Activated CD8-positive, alpha-beta memory T cell treated with anti-CD3 and anti-CD28 coated beads, Interleukin-2, amount 50 U/mL, for 24 hours (primary cell): ENCODE data around the gene ARV1.

ENCODE experiments used
- DNase-seq: peaks from one replicate; pipeline ENCODE4 v3.0.0-alpha.2; 2020; ENCODE audit errors: extremely low read depth

The ARV1 gene

DNA sequence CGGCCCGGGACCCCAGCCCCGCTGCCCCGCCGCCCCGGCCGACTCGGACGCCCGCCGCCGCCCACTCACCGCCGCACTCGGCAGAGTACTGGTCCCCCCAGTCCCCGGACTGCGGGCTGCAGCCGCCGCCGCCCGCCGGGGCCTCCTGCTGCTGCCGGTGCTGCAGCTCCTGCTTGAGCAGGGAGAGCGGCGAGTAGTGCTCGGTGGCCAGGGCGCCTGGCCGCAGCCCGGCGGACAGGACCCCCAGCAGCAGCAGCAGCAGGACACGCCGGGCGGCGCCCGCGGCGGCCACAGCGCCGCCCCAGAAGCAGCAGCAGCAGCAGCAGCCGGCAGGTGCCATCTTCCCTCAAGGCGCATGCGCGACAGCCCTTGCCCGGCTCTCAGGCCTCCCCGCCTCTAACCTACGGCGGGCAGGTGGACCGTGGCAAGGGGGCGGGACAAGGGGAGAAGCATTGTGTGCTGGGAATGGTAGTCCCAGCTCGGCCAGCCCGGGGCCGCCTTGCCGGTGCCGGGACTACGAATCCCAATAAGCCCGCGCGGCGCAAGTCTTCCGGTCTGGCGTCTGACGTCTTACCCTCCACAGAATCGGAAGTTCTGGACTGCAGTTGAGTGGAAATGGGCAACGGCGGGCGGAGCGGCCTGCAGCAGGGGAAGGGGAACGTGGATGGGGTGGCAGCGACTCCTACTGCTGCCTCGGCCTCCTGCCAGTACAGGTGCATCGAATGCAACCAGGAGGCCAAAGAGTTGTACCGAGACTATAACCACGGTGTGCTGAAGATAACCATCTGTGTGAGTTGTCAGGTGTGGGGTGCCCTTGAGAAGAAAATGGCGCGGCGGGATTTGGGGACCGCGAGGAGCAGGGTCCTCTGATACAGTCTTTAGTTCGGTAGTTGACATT, at the start of gene ARV1, which contains the start of gene TTC13:
Gene ARV1, plus strand, starts transcription at position 604 of the 898 bp plus-strand sequence. Its CDS starts 12 bp downstream, at position 616.
Gene TTC13, minus strand, starts transcription at position 371 of the 898 bp plus-strand sequence. Its CDS starts 31 bp downstream, at position 340.
- peak; percentile 93 for DNase-seq

DNA sequence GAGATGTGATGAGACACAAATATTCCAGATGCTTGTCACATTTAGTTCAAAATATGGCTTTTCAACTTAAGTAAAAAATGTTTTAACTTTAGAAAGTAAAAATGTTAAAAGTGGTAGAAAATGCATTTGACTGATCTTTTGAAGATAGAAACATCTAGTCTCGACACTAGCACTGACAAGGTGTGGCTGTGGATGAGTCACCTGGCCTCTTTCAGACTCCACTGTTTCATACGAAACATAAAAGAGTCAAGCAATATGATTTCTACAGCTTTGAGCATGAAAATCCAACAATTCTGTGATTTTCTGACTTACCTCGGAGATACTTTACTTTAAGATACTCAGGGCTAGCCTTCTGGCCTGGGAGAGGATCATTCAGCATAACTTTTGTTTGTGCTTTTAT, 47.9 kb upstream of the ARV1 start:
- DNase-seq, result no peak

DNA sequence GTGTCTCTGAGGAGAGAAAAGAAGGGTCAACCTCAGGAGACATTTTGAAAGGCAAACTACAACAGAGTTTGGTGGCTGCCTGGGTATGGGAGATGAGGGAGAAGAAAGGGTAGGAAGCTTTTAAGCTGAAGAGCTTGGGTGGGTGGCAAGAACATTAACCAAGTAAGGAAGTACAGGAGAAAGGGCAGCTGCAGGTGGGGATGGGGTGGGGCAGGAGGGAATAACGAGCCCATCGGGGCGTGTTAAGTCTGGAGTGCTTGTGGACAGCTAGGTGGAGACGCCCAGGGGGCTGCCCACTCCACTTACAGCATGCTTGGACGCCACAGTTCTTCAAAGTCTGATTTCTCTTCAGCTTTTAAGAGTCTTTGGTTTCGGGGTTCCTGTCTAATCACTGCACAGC, 43.0 kb upstream of the ARV1 start:
- no peak for DNase-seq

DNA sequence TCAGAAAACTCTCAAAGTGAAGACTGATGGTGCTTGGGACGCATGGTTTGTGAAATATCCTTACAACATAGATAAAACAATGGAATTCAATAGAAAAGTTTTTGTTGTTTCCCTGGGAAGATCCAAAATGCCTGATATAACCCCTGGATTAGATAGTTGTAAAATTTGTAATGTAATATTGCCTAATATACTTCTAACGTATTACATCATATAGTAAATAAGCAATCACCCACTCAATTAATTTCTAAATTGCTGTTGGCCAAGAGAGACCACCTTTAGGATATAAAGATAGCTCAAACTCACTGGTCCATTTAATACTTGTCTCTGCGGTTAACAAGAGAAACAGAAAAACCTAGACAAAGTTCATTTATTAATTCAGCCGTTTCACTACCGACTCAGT, 42.4 kb upstream of the ARV1 start:
- DNase-seq, result no peak

DNA sequence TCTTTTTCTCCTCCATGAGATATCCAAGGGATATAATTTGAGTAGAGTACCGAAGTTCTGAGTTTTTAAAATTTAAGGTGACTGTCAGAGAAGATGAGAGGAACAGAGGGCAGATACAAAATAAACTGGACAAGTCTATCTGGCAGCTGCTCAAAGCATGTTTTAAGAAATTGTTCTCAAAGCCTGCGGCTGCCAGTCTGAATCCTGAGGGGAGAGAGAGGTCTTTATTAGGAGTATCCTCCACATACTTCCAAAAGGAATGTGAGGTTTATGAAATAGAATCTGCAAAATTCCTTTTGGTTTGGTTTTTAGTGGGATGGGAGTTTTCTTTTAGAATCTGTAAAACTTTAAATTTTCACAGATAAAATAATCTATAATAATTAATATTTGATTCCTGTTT, 41.5 kb upstream of the ARV1 start:
- no peak for DNase-seq

- DNase-seq, result no peak
Observed at GRCh38 chr1:230938924-230939368, 39.9 kb upstream of the ARV1 start.

DNA sequence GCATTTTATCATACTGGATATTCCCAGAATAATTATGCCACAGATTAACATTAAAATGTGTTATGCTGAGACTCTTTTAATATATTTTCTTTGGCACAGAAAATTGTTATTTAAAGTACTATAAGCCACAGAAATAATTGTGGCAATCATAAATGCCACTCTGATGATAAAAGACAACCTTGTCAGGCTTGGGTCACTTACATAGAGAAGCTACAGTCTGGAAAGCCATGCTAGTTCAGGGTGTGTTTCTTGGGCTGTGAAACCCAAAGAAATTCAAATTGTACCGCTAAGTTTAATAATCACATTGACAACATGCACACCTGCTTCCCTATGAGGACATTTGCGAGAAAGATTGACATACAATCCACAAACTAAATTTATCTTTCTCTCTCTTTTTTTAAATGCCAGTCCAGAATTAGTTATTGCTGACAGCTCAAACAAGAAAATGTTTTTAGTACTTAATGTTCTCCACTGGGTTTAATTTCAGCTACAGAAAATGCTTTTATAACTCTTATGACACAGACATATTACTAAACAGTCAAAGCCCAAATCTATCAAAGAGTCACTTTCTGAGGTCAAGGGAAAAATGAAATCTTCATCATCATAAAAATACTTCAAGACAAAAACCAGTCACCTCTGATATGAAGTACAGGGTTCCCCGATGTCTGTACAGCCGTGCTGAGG, 38.9 kb upstream of the ARV1 start:
- DNase-seq, result no peak

DNA sequence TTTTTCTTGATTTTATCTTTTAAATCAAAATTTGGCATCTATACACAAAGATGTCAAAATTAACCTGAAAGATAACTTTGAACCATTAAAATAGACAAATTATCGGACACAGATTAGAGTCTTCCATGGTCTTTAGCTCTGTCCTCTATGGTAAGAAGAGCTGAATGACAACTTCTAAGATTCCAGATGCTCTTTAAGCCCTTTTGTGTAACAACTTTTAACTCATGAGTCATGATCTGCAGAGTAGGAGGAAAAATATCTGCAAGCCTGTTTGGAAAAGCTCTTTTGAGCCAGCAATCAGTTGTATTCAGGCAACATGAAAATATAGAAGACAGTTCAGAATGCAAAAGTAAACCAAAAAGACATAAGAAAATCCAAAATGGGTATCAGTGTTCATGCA, 38.0 kb upstream of the ARV1 start:
- no peak for DNase-seq

GRCh38 chr1:230943048-230943593, 35.8 kb upstream of the ARV1 start:
- no peak for DNase-seq

- no peak for DNase-seq
Observed at GRCh38 chr1:230948301-230948700, 30.6 kb upstream of the ARV1 start.

DNA sequence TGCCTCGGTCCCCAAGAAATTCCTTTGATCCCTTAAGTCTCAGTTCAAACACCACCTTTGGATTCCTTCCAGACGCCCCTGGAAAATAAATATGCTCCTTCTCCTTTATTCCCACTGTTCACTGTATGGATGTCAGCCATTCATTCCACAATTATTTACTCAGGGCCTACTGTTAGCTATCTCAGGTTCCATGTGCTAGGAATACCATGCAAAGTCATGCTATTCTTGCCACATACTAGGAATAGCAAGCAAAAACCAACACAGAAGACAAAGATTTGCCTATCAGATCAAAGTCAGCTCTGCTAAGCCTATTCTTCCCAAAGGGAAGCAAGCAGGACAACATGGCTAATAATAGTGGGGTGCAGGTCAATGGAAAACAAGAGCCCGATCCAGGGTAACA, 30.0 kb upstream of the ARV1 start:
- DNase-seq, result no peak

- DNase-seq, result no peak
Observed at GRCh38 chr1:230950404-230950803, 28.5 kb upstream of the ARV1 start.

DNA sequence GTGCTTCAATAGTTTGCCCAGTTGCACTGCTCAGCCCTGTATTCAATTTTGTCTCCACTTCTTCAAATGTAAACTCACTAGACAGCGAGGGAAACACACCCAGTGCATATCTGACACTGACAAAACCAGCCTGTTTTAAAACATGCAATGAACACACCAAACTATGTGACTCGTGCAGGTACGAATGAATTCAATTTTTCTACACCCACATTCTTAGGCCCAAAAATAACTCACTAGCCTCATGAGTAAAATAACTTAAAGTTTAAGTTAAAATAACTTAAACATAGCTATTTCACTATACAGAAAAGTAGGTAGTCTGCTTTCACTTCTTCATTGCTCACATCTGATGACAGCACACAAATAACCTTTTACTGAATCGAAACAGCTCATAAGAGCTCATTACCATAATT, 21.3 kb upstream of the ARV1 start:
- DNase-seq, result no peak

DNA sequence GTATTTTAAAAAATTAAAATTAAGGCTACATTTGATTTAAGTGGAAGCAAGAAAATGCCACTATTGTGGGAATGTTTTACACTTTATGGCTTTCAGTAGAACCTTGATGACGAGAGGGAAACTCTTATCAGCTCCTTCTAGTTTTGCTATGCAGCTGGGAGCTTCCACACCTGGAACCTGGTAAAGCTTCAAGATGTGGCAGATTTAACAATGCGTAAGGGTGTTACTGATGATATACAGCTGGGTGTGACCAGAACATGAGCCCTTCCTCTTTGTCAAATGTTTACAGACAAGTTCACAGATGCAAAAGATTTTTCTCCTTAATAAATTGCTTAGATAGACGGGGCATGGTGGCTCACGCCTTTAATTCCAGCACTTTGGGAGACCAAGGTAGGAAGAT, 20.5 kb upstream of the ARV1 start:
- DNase-seq, result no peak

GRCh38 chr1:230964896-230965295, 14.0 kb upstream of the ARV1 start:
- no peak for DNase-seq

GRCh38 chr1:230965535-230965934, 13.4 kb upstream of the ARV1 start:
- no peak for DNase-seq

- no peak for DNase-seq
Observed at GRCh38 chr1:230966358-230966873, 12.5 kb upstream of the ARV1 start.

DNA sequence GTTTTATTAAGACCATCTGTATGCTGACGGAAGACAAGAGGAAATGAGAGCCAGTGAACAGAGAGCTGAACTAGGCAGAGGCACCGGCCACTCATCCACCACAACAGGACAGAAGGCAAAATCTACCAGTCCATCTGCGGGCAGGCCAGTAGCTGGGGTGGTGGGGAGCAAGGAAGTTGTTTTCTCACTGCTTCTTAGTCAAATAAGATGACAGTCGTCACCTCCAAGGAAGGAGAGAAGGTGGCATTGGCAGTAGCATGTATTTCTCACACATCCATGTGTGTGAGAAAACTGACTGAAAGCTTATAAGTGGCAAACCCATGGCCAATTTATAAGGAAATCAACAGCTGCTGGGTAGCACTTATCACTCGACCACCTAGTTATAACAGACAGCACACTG, 8.5 kb upstream of the ARV1 start:
- DNase-seq, result no peak

- DNase-seq, result no peak
Observed at GRCh38 chr1:230971771-230972170, 7.1 kb upstream of the ARV1 start.

DNA sequence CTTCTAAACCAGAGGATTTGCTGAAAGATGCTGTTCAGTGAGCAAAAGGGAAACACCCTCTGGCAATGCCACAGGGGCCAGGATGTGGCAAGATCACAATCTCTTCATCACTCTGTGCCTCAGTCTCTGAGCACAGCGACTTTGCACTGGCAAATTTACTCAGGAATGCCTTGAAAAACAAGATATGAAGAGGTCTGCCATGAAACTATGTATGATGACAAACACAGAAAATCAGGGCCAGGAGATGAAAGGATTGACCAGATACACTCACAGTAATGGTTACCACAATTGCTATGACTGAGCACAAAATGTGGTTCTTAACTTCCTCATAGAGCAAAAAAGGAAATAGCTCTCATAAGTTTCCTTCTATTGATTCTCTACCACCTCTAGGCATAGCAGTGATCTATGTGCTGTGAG, 6.0 kb upstream of the ARV1 start:
- no peak for DNase-seq

DNA sequence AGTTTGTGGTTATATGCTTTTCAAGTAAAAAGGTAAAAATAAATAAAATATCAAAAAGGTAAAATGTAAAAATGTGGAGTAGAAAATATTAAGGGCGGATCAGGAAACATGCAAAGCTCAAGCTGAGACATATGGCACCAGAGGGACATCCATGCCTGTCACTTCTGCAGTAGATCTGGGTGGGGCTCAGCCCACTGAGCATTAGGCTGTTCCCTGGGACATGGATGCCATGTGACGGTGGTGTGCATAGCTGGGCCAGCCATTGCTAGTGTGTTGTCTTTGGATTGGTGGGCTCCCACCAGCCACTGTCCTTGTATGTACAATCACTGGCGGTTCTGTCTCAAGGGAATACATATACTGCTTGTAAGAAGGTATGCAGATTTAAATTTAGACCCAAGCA, 3.3 kb upstream of the ARV1 start:
- no peak for DNase-seq

DNA sequence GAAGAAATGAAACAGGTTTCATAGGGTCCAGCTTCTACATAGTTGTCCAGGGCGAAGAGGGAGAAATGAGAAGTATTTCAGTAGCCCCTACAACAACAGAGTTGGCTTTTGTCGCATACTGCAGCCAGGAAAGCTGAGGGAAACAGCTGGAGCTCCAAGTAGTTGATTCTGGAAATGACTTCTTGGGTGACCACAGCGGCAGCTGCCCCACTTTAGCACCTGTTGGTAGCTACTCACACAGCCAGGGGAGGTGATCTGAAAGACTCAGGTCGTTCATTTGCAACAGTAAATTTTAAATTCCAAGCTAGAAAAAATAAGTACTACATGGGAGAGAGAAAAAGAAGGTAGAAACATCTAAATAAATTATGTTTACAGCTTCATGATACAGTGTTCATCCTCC, 2.5 kb upstream of the ARV1 start:
- no peak for DNase-seq
